CD4-positive, alpha-beta T cell treated with Interleukin-4 for 1 hour (primary cell): ENCODE data around the gene CBFA2T3.

Experiments
- DNase-seq, 2 donors: peaks; one replicate each; pipeline ENCODE4 v3.0.0-alpha.2; 2020 to 2022

Gene CBFA2T3

GRCh38 chr16:88870608-88871348 is 106.2 kb downstream of the CBFA2T3 start:
- DNase-seq = no peak

GRCh38 chr16:88869673-88869980 is 107.4 kb downstream of the CBFA2T3 start:
- DNase-seq = no peak

- no peak for DNase-seq
These were observed 107.9 kb downstream of the CBFA2T3 start for GRCh38 chr16:88868974-88869672.

- no peak for DNase-seq
These were observed 109.3 kb downstream of the CBFA2T3 start for GRCh38 chr16:88867581-88868246.

- DNase-seq = no peak
These were observed 110.7 kb downstream of the CBFA2T3 start, which contains the start of gene PABPN1L for GRCh38 chr16:88866151-88866920. PABPN1L (minus strand) TSS chr16:88866660; CDS start chr16:88866606, 54 bp downstream.

- DNase-seq = no peak
These were observed 111.3 kb downstream of the CBFA2T3 start for GRCh38 chr16:88865742-88866141.

GRCh38 chr16:88865310-88865709 is 111.7 kb downstream of the CBFA2T3 start:
- no peak for DNase-seq

- DNase-seq = no peak
These were observed 112.5 kb downstream of the CBFA2T3 start for GRCh38 chr16:88864521-88864920.

- no peak for DNase-seq
These were observed 112.9 kb downstream of the CBFA2T3 start for GRCh38 chr16:88864099-88864498.

- no peak for DNase-seq
These were observed 113.6 kb downstream of the CBFA2T3 start for GRCh38 chr16:88863426-88863825.

- DNase-seq = no peak
These were observed 114.0 kb downstream of the CBFA2T3 start for GRCh38 chr16:88862968-88863367.

- DNase-seq = no peak
These were observed 115.6 kb downstream of the CBFA2T3 start for GRCh38 chr16:88861359-88861758.

GRCh38 chr16:88859381-88860091 is 117.5 kb downstream of the CBFA2T3 start:
- DNase-seq = no peak

- peak; percentile 75 to 78 for DNase-seq
These were observed 119.2 kb downstream of the CBFA2T3 start for GRCh38 chr16:88857728-88858339.

GRCh38 chr16:88856828-88857727 is 119.9 kb downstream of the CBFA2T3 start, which contains the start of the genes GALNS and TRAPPC2L:
GALNS (minus strand) TSS chr16:88856947; CDS start chr16:88856877, 70 bp downstream.
TRAPPC2L (plus strand) TSS chr16:88857127; CDS start chr16:88857151, 24 bp downstream.
- peak; percentile 97 to 98 for DNase-seq

- peak in 1 of 2 donors; percentile 5 for DNase-seq
These were observed 120.7 kb downstream of the CBFA2T3 start for GRCh38 chr16:88856122-88856827.

- DNase-seq = no peak
These were observed 121.3 kb downstream of the CBFA2T3 start for GRCh38 chr16:88855736-88856121.

- DNase-seq = no peak
These were observed 121.8 kb downstream of the CBFA2T3 start for GRCh38 chr16:88855176-88855575.

GRCh38 chr16:88854306-88855111 is 122.5 kb downstream of the CBFA2T3 start:
- DNase-seq = peak; percentile 36 to 60
